Fibroblast of villous mesenchyme (primary cell): ENCODE results near the gene RAPGEF3. TPM values are rescaled to one million over a fixed set of nuclear protein-coding genes. Genes with fewer than 3 reads are reported as not detected.

Experiments used
- DNase-seq: peaks from one replicate; pipeline ENCODE4 v3.0.0-alpha.2; 2010; ENCODE audit warnings: low read depth
- H3K4me3 ChIP-seq: 2 replicates; pipeline ENCODE4 v1.5.1; 2011; ENCODE audit warnings: low read depth, mild to moderate bottlenecking, low read length
- CTCF ChIP-seq: IDR thresholded peaks from 2 replicates; pipeline ENCODE4 v1.5.1; 2012; ENCODE audit warnings: low read depth, mild to moderate bottlenecking, low read length; ENCODE audit not compliant: insufficient read depth
- total RNA-seq: library from RNA; depleted of rRNA; stranded (reverse); fragments of >200 nt; gene quantifications from 2 replicates; pipeline ENCODE4 v1.2.3, GENCODE V29; 2012

RAPGEF3 gene
- total RNA-seq, 1 donor: 9.1 TPM

GRCh38 chr12:47790676-47791350, 32.1 kb upstream of the RAPGEF3 start:
- DNase-seq: no peak
- no peak for TF ChIP-seq CTCF
- H3K4me3 ChIP-seq: no peak overlapping the region

- no peak overlapping the region for H3K4me3 ChIP-seq
- TF ChIP-seq CTCF: no peak
- DNase-seq: no peak
Measured at GRCh38 chr12:47789712-47790489, 31.2 kb upstream of the RAPGEF3 start.

- H3K4me3 ChIP-seq: no peak overlapping the region
- no peak for DNase-seq
- no peak for TF ChIP-seq CTCF
Measured at GRCh38 chr12:47789141-47789540, 30.5 kb upstream of the RAPGEF3 start.

- no peak for DNase-seq
- TF ChIP-seq CTCF: no peak
- no peak overlapping the region for H3K4me3 ChIP-seq
Measured at GRCh38 chr12:47787596-47788319, 29.1 kb upstream of the RAPGEF3 start.

- DNase-seq: no peak
- TF ChIP-seq CTCF: no peak
Measured at GRCh38 chr12:47786662-47787280, 28.1 kb upstream of the RAPGEF3 start.

GRCh38 chr12:47785887-47786661, 27.4 kb upstream of the RAPGEF3 start:
- no peak overlapping the region for H3K4me3 ChIP-seq
- no peak for TF ChIP-seq CTCF
- no peak for DNase-seq

More at GRCh38 chr12:47786662-47787280, 28.1 kb upstream of the RAPGEF3 start:
- H3K4me3 ChIP-seq: no peak overlapping the region
